Activated T-helper 1 cell treated with anti-CD3 and anti-CD28 coated beads, Interleukin-12 subunit alpha, Interleukin-12 subunit beta, Interleukin-2, Interleukin-4 antibody, amounts not matched to agents 30 ng/mL and 10 ng/mL and 1 ng/mL, durations not matched to agents 14 hours and 24 hours and 36 hours (primary cell): ENCODE data around the gene TJP2. TPM values are rescaled to one million over a fixed set of nuclear protein-coding genes. Genes with fewer than 3 reads are reported as not detected.
"Not testable (repeated sequence)": the region's sequence is repeated elsewhere in the genome, so short reads cannot be mapped to it uniquely, and the experiment has no call there.

ENCODE experiments used
- DNase-seq: peaks from one replicate; pipeline ENCODE4 v3.0.0; 2021; ENCODE audit warnings: low spot score
- H3K27ac Mint-ChIP-seq: one replicate; pipeline ENCODE4 v1.8.0; 2021; ENCODE audit warnings: mild to moderate bottlenecking, mixed read lengths
- H3K27me3 Mint-ChIP-seq: one replicate; pipeline ENCODE4 v1.8.0; 2022; ENCODE audit warnings: mild to moderate bottlenecking, moderate library complexity, mixed read lengths; ENCODE audit not compliant: insufficient read depth
- H3K36me3 Mint-ChIP-seq: one replicate; pipeline ENCODE4 v1.8.0; 2021; ENCODE audit warnings: low read depth, mixed read lengths
- H3K4me1 Mint-ChIP-seq: one replicate; pipeline ENCODE4 v1.8.0; 2021; ENCODE audit warnings: low read depth, mixed read lengths
- H3K4me3 Mint-ChIP-seq: one replicate; pipeline ENCODE4 v1.8.0; 2021; ENCODE audit warnings: mild to moderate bottlenecking, moderate library complexity, mixed read lengths
- H3K9me3 Mint-ChIP-seq: one replicate; pipeline ENCODE4 v1.8.0; 2021; ENCODE audit warnings: mixed read lengths
- intact Hi-C: fragments of 100-400 bp; cut with micrococcal nuclease; formaldehyde crosslinking; loops from one replicate; pipeline ENCODE4 v1.15.1; 2024
- total RNA-seq: library from RNA; stranded (reverse); gene quantifications from 2 replicates; pipeline ENCODE4 v1.2.3, GENCODE V29; 2022

Gene TJP2
- total RNA-seq, 1 donor from 2014 or later: 20.7 TPM

DNA sequence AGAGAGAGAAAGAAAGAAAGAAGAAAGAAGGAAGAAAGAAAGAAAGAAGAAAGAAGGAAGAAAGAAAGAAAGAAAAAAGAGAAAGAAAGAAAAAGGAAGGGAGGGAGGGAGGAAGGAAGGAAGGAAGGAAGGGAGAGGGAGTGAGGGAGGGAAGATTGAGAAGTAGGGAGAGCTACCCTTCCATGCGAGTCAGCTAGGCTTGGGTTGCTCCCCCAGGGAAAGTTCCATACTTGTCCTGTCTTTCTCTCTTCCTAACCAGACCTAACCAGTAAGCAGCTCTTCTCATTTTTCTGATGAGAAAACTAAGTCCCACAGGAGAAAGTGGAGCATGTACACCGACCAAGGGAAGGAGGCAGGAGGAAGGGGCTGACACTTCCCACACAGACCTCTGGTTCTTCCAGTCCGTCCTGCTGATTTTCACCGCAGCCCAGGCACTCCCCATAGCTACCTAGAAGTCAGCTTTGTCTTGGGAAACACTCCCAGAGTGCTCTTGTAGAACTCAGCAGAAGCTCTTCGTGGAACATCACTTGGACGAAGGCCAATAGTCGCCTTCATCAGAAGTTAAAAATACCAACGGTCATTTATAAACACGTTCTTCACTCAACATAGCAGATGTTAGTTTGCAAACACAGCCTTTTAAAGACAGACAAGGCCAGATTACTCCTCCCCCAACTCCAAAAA lies 121.9 kb downstream of the TJP2 start:
- intact Hi-C loops: no loop called here
- Mint-ChIP-seq H3K4me1 (no peaks in the 10 kb centered on the region), H3K9me3 (no peaks in the 10 kb centered on the region), H3K27ac (no peak overlapping the region), H3K36me3 (no peaks in the 10 kb centered on the region), H3K27me3 (peaks cover 10% of the 10 kb centered on the region), H3K4me3 (no peak overlapping the region)
- no peak for DNase-seq

DNA sequence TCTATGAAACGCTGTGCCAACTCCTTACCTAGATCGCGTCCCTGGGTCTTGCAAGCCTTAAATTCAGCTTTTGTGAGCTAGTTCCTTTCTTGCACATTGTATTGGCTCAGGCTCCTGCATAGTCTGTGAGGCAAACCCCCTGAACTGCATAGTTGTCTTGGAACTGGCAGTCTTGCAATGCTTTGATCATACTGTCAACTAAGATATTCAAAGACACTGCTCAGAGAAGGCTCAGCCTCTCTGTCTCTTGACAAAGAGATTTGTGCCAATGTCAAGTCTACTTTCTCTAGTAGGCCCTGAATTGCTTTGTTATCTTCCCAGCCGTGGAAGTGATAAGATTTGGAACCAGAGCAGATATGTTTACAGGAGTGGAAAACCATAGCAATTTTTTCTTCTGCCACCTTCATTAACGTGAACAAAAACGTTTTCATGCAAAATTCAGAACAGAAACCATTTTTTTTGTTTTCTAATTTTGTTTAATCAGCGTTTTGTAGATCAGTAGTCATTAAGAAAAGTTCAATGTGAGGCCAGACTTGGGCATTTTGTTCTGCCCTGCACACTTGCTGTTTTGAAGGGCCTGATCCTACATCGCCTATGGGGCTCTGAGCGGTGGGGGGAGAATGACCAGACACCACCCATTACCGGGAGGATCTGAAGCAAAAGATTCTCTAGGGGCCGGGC lies 123.4 kb downstream of the TJP2 start:
- H3K4me3 Mint-ChIP-seq: no peak overlapping the region
- peaks cover 9% of the 10 kb centered on the region for H3K27me3 Mint-ChIP-seq
- H3K36me3 Mint-ChIP-seq: no peaks in the 10 kb centered on the region
- intact Hi-C loops: no loop called here
- H3K9me3 Mint-ChIP-seq: no peaks in the 10 kb centered on the region
- no peak overlapping the region for H3K27ac Mint-ChIP-seq
- no peaks in the 10 kb centered on the region for H3K4me1 Mint-ChIP-seq
- DNase-seq: no peak

- no peak overlapping the region for H3K4me3 Mint-ChIP-seq
- peaks cover 11% of the 10 kb centered on the region for H3K27me3 Mint-ChIP-seq
- no peaks in the 10 kb centered on the region for H3K36me3 Mint-ChIP-seq
- no peaks in the 10 kb centered on the region for H3K9me3 Mint-ChIP-seq
- H3K4me1 Mint-ChIP-seq: no peaks in the 10 kb centered on the region
- intact Hi-C loops: no loop called here
- H3K27ac Mint-ChIP-seq: no peak overlapping the region
- no peak for DNase-seq
Measured at GRCh38 chr9:69299315-69299714, 125.2 kb downstream of the TJP2 start.

- intact Hi-C loops: no loop called here
- no peak for DNase-seq
- Mint-ChIP-seq H3K27me3 (peaks cover 11% of the 10 kb centered on the region), H3K27ac (no peak overlapping the region), H3K9me3 (no peaks in the 10 kb centered on the region), H3K36me3 (no peaks in the 10 kb centered on the region), H3K4me1 (no peaks in the 10 kb centered on the region), H3K4me3 (no peak overlapping the region)
Measured at GRCh38 chr9:69299826-69300225, 125.7 kb downstream of the TJP2 start.

GRCh38 chr9:69303331-69303730 lies 129.3 kb downstream of the TJP2 start:
- no peak for DNase-seq
- Mint-ChIP-seq H3K27ac (no peak overlapping the region), H3K9me3 (no peaks in the 10 kb centered on the region), H3K4me1 (no peaks in the 10 kb centered on the region), H3K4me3 (no peak overlapping the region), H3K27me3 (peaks cover 11% of the 10 kb centered on the region), H3K36me3 (no peaks in the 10 kb centered on the region)
- intact Hi-C loops: no loop called here

DNA sequence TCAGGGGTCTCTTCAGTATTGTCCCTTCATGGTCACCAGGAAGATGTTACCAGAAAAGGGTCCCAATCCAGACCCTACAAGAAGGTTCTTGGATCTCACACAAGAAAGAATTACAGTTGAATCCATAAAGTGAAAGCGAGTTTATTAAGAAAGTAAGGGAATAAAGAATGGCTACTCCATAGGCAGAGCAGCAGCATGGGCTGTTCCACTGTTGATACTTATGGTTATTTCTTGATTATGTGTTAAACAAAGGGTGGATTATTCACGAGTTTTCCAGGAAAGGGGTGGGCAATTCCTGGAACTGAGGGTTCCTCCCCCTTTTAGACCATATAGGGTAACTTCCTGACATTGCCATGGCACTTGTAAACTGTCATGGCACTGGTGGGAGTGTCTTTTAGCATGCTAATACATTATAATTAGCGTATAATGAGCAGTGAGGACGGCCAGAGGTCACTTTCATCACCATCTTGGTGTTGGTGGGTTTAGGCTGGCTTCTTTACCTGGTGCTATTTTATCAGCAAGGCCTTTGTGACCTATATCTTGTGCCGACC lies 132.9 kb downstream of the TJP2 start:
- H3K9me3 Mint-ChIP-seq, intact Hi-C loops, H3K36me3 Mint-ChIP-seq, H3K4me1 Mint-ChIP-seq, H3K27me3 Mint-ChIP-seq, H3K27ac Mint-ChIP-seq, DNase-seq, H3K4me3 Mint-ChIP-seq: not testable (repeated sequence)

DNA sequence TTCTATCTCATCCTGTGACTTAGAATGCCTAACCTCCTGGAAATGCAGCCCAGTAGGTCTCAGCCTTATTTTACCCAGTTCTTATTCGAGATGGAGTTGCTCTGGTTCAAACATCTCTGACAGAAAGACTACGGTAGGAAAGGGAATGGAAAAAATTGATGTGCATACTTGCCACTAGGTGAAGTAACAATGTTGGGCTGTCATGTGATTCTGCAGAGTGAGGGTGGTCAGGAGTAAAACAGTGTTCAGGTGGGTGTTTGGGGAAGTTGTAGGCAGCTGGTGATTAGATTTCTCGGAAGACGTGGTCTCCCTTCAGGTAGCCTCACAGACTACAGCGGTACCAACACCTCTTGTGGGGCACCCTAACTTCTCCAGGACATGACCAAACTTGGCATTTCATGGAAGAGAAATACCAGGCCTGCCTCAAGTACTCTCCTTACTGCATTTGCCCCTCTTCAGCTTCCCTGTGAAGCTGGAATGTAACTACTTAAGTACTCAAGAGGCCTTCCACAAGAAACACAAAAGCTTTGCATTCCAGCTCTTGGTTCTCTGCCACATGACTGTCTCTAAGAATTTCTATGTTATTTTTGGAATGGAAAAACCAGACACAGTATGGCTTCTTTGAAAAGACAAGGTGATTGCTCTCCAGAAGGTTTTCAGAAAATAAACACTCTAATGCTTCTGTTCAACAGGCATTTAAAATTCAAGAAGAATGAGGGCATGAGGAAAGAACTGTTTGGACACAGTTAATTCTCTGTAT lies 133.5 kb downstream of the TJP2 start:
- H3K4me3 Mint-ChIP-seq: no peak overlapping the region
- no peak for DNase-seq
- no peaks in the 10 kb centered on the region for H3K36me3 Mint-ChIP-seq
- peaks cover 9% of the 10 kb centered on the region for H3K9me3 Mint-ChIP-seq
- H3K27ac Mint-ChIP-seq: no peak overlapping the region
- intact Hi-C loops: no loop called here
- H3K27me3 Mint-ChIP-seq: peaks cover 8% of the 10 kb centered on the region
- no peaks in the 10 kb centered on the region for H3K4me1 Mint-ChIP-seq

DNA sequence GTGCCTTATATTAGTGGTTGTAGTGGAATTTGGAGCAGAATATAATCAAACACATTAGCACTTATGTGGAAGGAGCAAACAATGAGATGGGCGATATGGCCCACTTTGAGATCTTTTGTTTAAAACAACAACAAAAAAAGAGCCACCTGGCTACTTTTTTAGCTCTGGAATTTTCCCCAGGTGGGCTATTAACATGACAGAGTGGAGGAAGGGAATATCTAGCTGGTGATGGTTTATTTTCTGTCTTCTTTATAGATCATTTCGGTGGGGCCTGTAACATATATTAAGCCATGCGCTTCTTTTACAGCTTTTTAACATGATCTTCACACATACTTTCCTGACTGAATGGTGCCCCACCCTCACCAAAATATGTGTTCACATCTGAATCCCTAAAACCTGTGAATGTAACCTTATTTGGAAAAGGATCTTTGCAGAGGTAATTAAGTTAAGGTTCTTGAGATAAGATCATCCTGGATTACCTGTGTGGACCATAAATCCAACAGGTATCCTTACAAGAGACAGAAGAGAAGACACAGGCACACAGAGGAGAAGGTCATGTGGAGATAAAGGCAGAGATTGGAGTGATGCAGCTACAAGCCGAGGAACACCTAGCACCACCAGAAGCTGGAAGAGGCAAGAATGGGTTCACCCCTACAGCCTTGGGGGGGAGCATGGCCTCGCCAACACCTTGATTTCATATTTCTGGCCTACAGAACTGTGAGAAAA lies 134.3 kb downstream of the TJP2 start:
- no peak overlapping the region for H3K4me3 Mint-ChIP-seq
- DNase-seq: no peak
- H3K36me3 Mint-ChIP-seq: no peaks in the 10 kb centered on the region
- H3K4me1 Mint-ChIP-seq: no peaks in the 10 kb centered on the region
- no peak overlapping the region for H3K27ac Mint-ChIP-seq
- peaks cover 6% of the 10 kb centered on the region for H3K27me3 Mint-ChIP-seq
- intact Hi-C loops: no loop called here
- peaks cover 9% of the 10 kb centered on the region for H3K9me3 Mint-ChIP-seq

- Mint-ChIP-seq H3K27ac (no peak overlapping the region), H3K4me1 (no peaks in the 10 kb centered on the region), H3K27me3 (peaks cover 5% of the 10 kb centered on the region), H3K9me3 (peaks cover 16% of the 10 kb centered on the region), H3K4me3 (no peak overlapping the region), H3K36me3 (no peaks in the 10 kb centered on the region)
- DNase-seq: no peak
- intact Hi-C loops: no loop called here
Measured at GRCh38 chr9:69313175-69313574, 139.1 kb downstream of the TJP2 start.

GRCh38 chr9:69314547-69314946 lies 140.5 kb downstream of the TJP2 start:
- Mint-ChIP-seq H3K4me1 (no peaks in the 10 kb centered on the region), H3K9me3 (peaks cover 16% of the 10 kb centered on the region), H3K36me3 (no peaks in the 10 kb centered on the region), H3K4me3 (no peak overlapping the region), H3K27ac (no peak overlapping the region), H3K27me3 (peaks cover 6% of the 10 kb centered on the region)
- DNase-seq: no peak
- intact Hi-C loops: no loop called here

DNA sequence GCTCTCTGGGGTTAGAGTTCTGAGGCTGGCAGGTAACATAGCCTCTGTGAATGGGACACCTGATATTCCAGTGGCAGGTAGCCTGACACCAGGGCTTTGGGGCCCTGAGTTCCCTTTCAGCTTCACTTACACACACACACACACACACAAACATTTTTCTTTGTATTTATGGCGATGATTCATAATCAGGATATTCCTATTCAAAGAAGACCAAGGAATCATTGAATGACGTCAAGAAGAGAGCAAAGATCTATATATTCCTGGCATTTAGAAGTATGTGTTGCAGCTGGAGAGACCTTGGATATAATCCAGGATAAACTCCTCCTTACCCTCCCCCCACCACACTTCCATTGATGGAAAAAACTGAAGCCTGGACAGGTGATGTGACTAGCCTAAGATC lies 143.0 kb downstream of the TJP2 start:
- Mint-ChIP-seq H3K9me3 (peaks cover 13% of the 10 kb centered on the region), H3K4me3 (no peak overlapping the region), H3K27ac (no peak overlapping the region), H3K27me3 (peaks cover 6% of the 10 kb centered on the region), H3K4me1 (no peaks in the 10 kb centered on the region), H3K36me3 (no peaks in the 10 kb centered on the region)
- no peak for DNase-seq
- intact Hi-C loops: no loop called here

DNA sequence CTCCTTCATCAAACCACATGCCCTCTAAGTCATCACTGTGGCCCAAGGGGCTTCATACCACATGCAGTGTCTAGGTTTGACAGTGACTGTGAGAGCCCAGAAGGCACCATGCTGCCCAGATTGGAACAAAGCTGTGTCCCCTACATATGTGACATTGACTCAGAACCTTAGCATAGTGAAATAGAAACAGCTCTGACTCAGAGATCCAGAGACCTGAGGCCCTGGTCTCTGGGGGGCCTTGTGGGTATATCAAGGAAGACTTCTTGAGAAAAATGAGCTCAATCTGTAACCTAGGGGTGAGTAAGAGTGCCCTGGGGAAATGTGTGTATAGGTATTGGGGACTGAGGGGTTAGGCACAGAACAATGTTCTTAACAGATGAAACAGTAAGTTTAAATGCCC lies 143.8 kb downstream of the TJP2 start:
- no peaks in the 10 kb centered on the region for H3K36me3 Mint-ChIP-seq
- H3K4me3 Mint-ChIP-seq: no peak overlapping the region

More for the DNA sequence above, 143.8 kb downstream of the TJP2 start:
- intact Hi-C loops: no loop called here
- no peaks in the 10 kb centered on the region for H3K4me1 Mint-ChIP-seq
- H3K27ac Mint-ChIP-seq: no peak overlapping the region
- no peak for DNase-seq
- H3K27me3 Mint-ChIP-seq: peaks cover 6% of the 10 kb centered on the region
- H3K9me3 Mint-ChIP-seq: peaks cover 8% of the 10 kb centered on the region
